ENCODE data around the gene PAX6. TPM values are rescaled to one million over a fixed set of nuclear protein-coding genes. Genes with fewer than 3 reads are reported as not detected.

The PAX6 gene
- total RNA-seq, 1 experiment from 2014 or later, result 3.3 TPM

DNA sequence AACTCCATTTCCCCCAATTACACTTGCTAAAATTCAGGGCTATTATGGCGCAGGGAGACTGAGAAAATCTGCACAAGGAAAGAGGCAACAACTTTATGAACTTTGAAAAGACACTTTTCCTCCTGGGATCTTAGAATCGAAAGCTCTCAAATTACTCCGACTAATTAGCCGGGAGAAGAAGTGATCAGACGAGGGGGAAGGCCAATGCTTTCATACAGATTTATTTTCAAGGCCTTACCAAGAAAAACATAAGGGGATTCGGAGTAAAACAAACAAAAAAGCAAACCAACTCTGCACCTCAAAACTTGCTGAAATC is 1.6 kb downstream of the PAX6 start (continued):
- TF ChIP-seq, protein P1, sequence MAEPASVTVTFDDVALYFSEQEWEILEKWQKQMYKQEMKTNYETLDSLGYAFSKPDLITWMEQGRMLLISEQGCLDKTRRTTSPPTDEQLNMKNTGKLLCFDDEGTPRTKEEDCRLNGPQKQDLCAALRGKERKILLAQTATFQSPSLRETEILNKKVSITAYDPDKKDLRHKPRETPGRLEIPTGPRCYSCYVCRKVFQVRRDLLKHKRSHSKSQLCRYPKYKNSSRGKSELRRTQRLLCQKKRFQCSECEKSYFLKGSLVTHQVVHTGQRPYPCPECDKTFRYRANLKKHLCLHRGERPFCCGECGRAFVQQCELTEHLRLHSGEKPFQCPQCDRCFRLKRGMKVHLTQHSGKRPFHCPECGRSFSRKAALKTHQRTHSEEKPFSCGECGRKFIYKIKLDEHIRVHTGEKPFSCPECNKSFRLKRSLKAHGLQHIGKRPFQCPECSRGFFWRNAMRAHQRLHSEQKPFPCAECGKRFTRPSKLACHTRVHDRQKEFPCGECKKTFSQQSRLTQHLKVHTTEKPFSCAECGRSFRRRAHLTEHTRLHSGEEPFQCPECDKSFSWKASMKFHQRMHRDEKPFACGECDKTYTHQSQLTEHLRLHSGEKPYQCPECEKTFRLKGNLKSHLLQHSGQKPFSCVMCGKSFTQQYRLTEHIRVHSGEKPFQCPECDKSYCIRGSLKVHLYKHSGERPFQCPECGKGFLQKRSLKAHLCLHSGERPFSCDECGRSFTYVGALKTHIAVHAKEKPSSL (CRISPR knock-in tag; conservative IDR thresholded peaks at IDR 0.05), result no peak
- TF ChIP-seq FOXJ3 (CRISPR knock-in tag; IDR thresholded peaks at IDR 0.05; ENCODE audit: borderline replicate concordance) (no peak), ZNF121 (CRISPR knock-in tag; IDR thresholded peaks at IDR 0.05) (no peak), NFYB (CRISPR knock-in tag; conservative IDR thresholded peaks at IDR 0.05; ENCODE audit: low read depth) (no peak), MYBL2 (CRISPR knock-in tag; IDR thresholded peaks at IDR 0.05) (no peak), FOXK1 (CRISPR knock-in tag; IDR thresholded peaks at IDR 0.05) (no peak), NR2C2 (CRISPR knock-in tag; IDR thresholded peaks at IDR 0.05) (no peak), EMX1 (CRISPR knock-in tag; IDR thresholded peaks at IDR 0.05) (no peak), RELA (CRISPR knock-in tag; IDR thresholded peaks at IDR 0.05; ENCODE audit: borderline replicate concordance) (no peak), ELF4 (CRISPR knock-in tag; IDR thresholded peaks at IDR 0.05; ENCODE audit: low read depth) (no peak), CREM (CRISPR knock-in tag; IDR thresholded peaks at IDR 0.05) (no peak)
- TF ChIP-seq, protein P2, sequence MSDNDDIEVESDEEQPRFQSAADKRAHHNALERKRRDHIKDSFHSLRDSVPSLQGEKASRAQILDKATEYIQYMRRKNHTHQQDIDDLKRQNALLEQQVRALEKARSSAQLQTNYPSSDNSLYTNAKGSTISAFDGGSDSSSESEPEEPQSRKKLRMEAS (CRISPR knock-in tag; IDR thresholded peaks at IDR 0.05), result no peak
- TF ChIP-seq, protein P3, sequence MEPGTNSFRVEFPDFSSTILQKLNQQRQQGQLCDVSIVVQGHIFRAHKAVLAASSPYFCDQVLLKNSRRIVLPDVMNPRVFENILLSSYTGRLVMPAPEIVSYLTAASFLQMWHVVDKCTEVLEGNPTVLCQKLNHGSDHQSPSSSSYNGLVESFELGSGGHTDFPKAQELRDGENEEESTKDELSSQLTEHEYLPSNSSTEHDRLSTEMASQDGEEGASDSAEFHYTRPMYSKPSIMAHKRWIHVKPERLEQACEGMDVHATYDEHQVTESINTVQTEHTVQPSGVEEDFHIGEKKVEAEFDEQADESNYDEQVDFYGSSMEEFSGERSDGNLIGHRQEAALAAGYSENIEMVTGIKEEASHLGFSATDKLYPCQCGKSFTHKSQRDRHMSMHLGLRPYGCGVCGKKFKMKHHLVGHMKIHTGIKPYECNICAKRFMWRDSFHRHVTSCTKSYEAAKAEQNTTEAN (CRISPR knock-in tag; IDR thresholded peaks at IDR 0.05), result no peak
- TF ChIP-seq, protein P4, sequence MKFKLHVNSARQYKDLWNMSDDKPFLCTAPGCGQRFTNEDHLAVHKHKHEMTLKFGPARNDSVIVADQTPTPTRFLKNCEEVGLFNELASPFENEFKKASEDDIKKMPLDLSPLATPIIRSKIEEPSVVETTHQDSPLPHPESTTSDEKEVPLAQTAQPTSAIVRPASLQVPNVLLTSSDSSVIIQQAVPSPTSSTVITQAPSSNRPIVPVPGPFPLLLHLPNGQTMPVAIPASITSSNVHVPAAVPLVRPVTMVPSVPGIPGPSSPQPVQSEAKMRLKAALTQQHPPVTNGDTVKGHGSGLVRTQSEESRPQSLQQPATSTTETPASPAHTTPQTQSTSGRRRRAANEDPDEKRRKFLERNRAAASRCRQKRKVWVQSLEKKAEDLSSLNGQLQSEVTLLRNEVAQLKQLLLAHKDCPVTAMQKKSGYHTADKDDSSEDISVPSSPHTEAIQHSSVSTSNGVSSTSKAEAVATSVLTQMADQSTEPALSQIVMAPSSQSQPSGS (CRISPR knock-in tag; IDR thresholded peaks at IDR 0.05; ENCODE audit: borderline replicate concordance, low read depth), result no peak
- TF ChIP-seq, protein P5, sequence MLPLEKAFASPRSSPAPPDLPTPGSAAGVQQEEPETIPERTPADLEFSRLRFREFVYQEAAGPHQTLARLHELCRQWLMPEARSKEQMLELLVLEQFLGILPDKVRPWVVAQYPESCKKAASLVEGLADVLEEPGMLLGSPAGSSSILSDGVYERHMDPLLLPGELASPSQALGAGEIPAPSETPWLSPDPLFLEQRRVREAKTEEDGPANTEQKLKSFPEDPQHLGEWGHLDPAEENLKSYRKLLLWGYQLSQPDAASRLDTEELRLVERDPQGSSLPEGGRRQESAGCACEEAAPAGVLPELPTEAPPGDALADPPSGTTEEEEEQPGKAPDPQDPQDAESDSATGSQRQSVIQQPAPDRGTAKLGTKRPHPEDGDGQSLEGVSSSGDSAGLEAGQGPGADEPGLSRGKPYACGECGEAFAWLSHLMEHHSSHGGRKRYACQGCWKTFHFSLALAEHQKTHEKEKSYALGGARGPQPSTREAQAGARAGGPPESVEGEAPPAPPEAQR (CRISPR knock-in tag; IDR thresholded peaks at IDR 0.05), result no peak

DNA sequence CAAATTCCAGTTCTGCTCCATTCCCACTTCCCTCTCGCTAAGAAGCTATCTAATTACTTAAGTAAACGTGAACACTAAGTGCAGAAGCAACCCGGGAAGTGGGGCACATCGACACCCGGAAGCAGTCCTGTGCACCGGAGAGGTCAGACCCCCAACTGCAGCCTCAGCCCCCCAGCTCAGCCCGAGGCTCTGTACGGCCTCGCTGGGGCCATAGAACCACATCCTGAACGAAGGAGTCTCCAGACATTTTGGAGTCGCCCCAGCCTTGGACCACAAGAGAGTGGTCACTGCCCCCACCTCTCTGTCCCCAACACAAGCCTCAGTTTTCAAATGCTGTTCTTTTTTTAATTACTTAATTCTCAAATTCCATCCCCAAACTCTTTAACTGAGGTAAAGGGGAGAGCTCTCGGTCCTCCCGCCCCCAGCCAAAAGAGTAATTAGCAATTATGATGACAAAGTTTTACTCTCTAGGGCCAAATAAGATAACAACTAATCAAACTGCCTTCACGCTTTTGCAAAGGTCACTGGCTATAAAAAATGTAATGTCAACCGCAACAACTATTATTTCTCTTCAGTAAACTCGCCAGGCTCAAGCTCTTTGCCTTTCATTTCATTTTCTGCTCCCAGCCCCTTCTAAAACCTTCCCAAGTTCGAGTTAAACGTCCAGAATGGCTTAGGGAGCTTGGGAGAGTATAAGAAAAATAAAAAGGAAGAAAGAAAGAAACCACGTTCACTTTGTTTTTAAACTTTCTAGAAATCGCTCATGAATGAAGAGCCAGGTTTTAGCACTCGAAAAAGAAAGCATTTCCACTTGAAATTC is 2.2 kb downstream of the PAX6 start:
- peaks cover 100% of the 10 kb centered on the region for H3K27me3 Mint-ChIP-seq (ENCODE audit: low read depth)
- H3K4me3 Mint-ChIP-seq, result peak overlapping the region; percentile 63
- DNase-seq (ENCODE audit: low spot score) (no peak), ATAC-seq (no peak)
- peaks cover 70% of the 10 kb centered on the region for H3K4me1 Mint-ChIP-seq
- H3K36me3 Mint-ChIP-seq, result no peaks in the 10 kb centered on the region
- CTCF ChIA-PET, result interaction anchor here (0.7 to 1.9 kb wide), 4 partner anchors 10 to 198 kb away, joined by 3 to 10 read pairs (median 5); no protein-coding TSS in a partner anchor
- H3K27ac Mint-ChIP-seq, result no peak overlapping the region
- POLR2A ChIA-PET, result no interaction called here
- H3K9me3 Mint-ChIP-seq, result no peaks in the 10 kb centered on the region
- TF ChIP-seq, protein P6, sequence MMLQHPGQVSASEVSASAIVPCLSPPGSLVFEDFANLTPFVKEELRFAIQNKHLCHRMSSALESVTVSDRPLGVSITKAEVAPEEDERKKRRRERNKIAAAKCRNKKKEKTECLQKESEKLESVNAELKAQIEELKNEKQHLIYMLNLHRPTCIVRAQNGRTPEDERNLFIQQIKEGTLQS (CRISPR knock-in tag; conservative IDR thresholded peaks at IDR 0.05), result no peak
- TF ChIP-seq HMGA2 (CRISPR knock-in tag; IDR thresholded peaks at IDR 0.05) (no peak), GRHL2 (CRISPR knock-in tag; IDR thresholded peaks at IDR 0.05; ENCODE audit: insufficient replicate concordance, severe bottlenecking) (no peak), SMAD4 (CRISPR knock-in tag; IDR thresholded peaks at IDR 0.05) (no peak)
- TF ChIP-seq, protein P7, sequence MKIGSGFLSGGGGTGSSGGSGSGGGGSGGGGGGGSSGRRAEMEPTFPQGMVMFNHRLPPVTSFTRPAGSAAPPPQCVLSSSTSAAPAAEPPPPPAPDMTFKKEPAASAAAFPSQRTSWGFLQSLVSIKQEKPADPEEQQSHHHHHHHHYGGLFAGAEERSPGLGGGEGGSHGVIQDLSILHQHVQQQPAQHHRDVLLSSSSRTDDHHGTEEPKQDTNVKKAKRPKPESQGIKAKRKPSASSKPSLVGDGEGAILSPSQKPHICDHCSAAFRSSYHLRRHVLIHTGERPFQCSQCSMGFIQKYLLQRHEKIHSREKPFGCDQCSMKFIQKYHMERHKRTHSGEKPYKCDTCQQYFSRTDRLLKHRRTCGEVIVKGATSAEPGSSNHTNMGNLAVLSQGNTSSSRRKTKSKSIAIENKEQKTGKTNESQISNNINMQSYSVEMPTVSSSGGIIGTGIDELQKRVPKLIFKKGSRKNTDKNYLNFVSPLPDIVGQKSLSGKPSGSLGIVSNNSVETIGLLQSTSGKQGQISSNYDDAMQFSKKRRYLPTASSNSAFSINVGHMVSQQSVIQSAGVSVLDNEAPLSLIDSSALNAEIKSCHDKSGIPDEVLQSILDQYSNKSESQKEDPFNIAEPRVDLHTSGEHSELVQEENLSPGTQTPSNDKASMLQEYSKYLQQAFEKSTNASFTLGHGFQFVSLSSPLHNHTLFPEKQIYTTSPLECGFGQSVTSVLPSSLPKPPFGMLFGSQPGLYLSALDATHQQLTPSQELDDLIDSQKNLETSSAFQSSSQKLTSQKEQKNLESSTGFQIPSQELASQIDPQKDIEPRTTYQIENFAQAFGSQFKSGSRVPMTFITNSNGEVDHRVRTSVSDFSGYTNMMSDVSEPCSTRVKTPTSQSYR (CRISPR knock-in tag; IDR thresholded peaks at IDR 0.05), result no peak
- TF ChIP-seq, protein P8, sequence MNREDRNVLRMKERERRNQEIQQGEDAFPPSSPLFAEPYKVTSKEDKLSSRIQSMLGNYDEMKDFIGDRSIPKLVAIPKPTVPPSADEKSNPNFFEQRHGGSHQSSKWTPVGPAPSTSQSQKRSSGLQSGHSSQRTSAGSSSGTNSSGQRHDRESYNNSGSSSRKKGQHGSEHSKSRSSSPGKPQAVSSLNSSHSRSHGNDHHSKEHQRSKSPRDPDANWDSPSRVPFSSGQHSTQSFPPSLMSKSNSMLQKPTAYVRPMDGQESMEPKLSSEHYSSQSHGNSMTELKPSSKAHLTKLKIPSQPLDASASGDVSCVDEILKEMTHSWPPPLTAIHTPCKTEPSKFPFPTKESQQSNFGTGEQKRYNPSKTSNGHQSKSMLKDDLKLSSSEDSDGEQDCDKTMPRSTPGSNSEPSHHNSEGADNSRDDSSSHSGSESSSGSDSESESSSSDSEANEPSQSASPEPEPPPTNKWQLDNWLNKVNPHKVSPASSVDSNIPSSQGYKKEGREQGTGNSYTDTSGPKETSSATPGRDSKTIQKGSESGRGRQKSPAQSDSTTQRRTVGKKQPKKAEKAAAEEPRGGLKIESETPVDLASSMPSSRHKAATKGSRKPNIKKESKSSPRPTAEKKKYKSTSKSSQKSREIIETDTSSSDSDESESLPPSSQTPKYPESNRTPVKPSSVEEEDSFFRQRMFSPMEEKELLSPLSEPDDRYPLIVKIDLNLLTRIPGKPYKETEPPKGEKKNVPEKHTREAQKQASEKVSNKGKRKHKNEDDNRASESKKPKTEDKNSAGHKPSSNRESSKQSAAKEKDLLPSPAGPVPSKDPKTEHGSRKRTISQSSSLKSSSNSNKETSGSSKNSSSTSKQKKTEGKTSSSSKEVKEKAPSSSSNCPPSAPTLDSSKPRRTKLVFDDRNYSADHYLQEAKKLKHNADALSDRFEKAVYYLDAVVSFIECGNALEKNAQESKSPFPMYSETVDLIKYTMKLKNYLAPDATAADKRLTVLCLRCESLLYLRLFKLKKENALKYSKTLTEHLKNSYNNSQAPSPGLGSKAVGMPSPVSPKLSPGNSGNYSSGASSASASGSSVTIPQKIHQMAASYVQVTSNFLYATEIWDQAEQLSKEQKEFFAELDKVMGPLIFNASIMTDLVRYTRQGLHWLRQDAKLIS (CRISPR knock-in tag; IDR thresholded peaks at IDR 0.05; ENCODE audit: borderline replicate concordance), result no peak

Data from WTC11 (cell line).